Mucosa of descending colon (tissue), 3 donors: ENCODE results near the gene PKN1. TPM values are rescaled to one million over a fixed set of nuclear protein-coding genes. Genes with fewer than 3 reads are reported as not detected.
A peak's percentile ranks its signal among the peaks of the same experiment; 100 is the strongest.

Experiments used
- ATAC-seq: fragments of 200-7000 bp; cut with Tn5 transposase; one replicate; pipeline ENCODE4 v1.9.1; 2020; ENCODE audit warnings: mild to moderate bottlenecking, moderate library complexity
- DNase-seq, 3 donors: peaks; one replicate each; pipeline ENCODE4 v3.0.0-alpha.2; 2020
- H3K36me3 ChIP-seq: fragments of 200-600 bp; one replicate; pipeline ENCODE4 v1.8.0; 2021; ENCODE audit warnings: low read depth, mild to moderate bottlenecking
- H3K4me1 ChIP-seq: fragments of 200-600 bp; one replicate; pipeline ENCODE4 v1.8.0; 2021; ENCODE audit warnings: low read depth, mild to moderate bottlenecking
- H3K4me3 ChIP-seq: fragments of 200-600 bp; one replicate; pipeline ENCODE4 v1.8.0; 2021; ENCODE audit warnings: mild to moderate bottlenecking
- H3K9me3 ChIP-seq: fragments of 200-600 bp; one replicate; pipeline ENCODE4 v1.8.0; 2021; ENCODE audit warnings: mild to moderate bottlenecking
- CTCF ChIP-seq: fragments of 200-600 bp; IDR thresholded peaks from one replicate; pipeline ENCODE4 v1.8.0; 2022; ENCODE audit warnings: antibody characterized with exemption, mild to moderate bottlenecking
- intact Hi-C, 2 donors: fragments of 100-400 bp; cut with DNase I in 1 of 2; cut with micrococcal nuclease in 1 of 2; formaldehyde crosslinking; loops; one replicate each; pipeline versions ENCODE4 v1.11.0 to v1.11.1; 2022; cut with DNase I, micrococcal nuclease
- total RNA-seq, 3 donors: library from RNA; stranded (reverse); fragmentation: NEBNext Ultra II Directional in 2 of 3; extraction: Animal tissue kit (Norgen Biotek cat#: 25700) in 2 of 3; gene quantifications; one replicate each; pipeline versions ENCODE4 v1.2.1 to v1.2.4, GENCODE V29; 2021 to 2023
- donor health status: DM: no; HTN: no; CAD: no; lungs with moderate emphysema.
- donor health status: DM: no; HTN: no; CAD: no.
- donor health status: DM: no; HTN: yes; CAD: no.

The PKN1 gene
- total RNA-seq, 3 donors from 2014 or later: 30.1 to 117 (median 42.0) TPM

GRCh38 chr19:14405758-14406644, 27.1 kb upstream of the PKN1 start:
- H3K4me1 ChIP-seq: peaks cover 25% of the 10 kb centered on the region
- H3K9me3 ChIP-seq: no peaks in the 10 kb centered on the region
- peak; percentile 86 for TF ChIP-seq CTCF
- intact Hi-C loops: no loop called here
- DNase-seq: peak; percentile 84 to 89 (median 89)
- peak; percentile 75 for ATAC-seq
- H3K4me3 ChIP-seq: no peak overlapping the region
- H3K36me3 ChIP-seq: peaks cover 16% of the 10 kb centered on the region

- H3K36me3 ChIP-seq: peaks cover 13% of the 10 kb centered on the region
- DNase-seq (no peak), ATAC-seq (no peak)
- no peaks in the 10 kb centered on the region for H3K9me3 ChIP-seq
- no peak for TF ChIP-seq CTCF
- H3K4me1 ChIP-seq: peaks cover 25% of the 10 kb centered on the region
- intact Hi-C loops: no loop called here
- no peak overlapping the region for H3K4me3 ChIP-seq
These were observed 26.3 kb upstream of the PKN1 start for GRCh38 chr19:14406645-14407401.

GRCh38 chr19:14407605-14408484, 25.3 kb upstream of the PKN1 start:
- ATAC-seq (peak; percentile 79), DNase-seq (peak; percentile 86 to 90 (median 87))
- intact Hi-C loops: no loop called here
- peaks cover 25% of the 10 kb centered on the region for H3K4me1 ChIP-seq
- no peaks in the 10 kb centered on the region for H3K9me3 ChIP-seq
- peaks cover 13% of the 10 kb centered on the region for H3K36me3 ChIP-seq
- no peak for TF ChIP-seq CTCF
- no peak overlapping the region for H3K4me3 ChIP-seq

- no peaks in the 10 kb centered on the region for H3K9me3 ChIP-seq
- no peak for DNase-seq
- no peak for TF ChIP-seq CTCF
- intact Hi-C loops: no loop called here
- no peak overlapping the region for H3K4me3 ChIP-seq
- peaks cover 9% of the 10 kb centered on the region for H3K36me3 ChIP-seq
- no peak for ATAC-seq
- H3K4me1 ChIP-seq: peaks cover 25% of the 10 kb centered on the region
These were observed 24.5 kb upstream of the PKN1 start for GRCh38 chr19:14408491-14409145.
